Activated CD4-positive, alpha-beta T cell treated with anti-CD3 and anti-CD28 coated beads for 36 hours (primary cell): Measurements from ENCODE around the gene TMEM121. TPM values are rescaled to one million over a fixed set of nuclear protein-coding genes. Genes with fewer than 3 reads are reported as not detected.

Experiments used
- ATAC-seq: fragments of 200-7000 bp; cut with Tn5 transposase; one replicate; pipeline ENCODE4 v1.10.0; 2021; ENCODE audit warnings: mild to moderate bottlenecking, moderate library complexity
- CTCF ChIA-PET: fragments of 350-600 bp; sonication (Branson Sonifier 250); formaldehyde crosslinking; loops from one replicate; lab custom pipeline; 2021; ENCODE audit warnings: antibody characterized with exemption; lab: Charles Lee
- POLR2A ChIA-PET: fragments of 350-600 bp; sonication (Branson Sonifier 250); formaldehyde crosslinking; loops from one replicate; lab custom pipeline; 2021; ENCODE audit warnings: antibody characterized with exemption, inconsistent platforms; lab: Charles Lee
- DNase-seq: peaks from one replicate; pipeline ENCODE4 v3.0.0-alpha.2; 2020
- H3K27ac Mint-ChIP-seq: one replicate; pipeline ENCODE4 v1.8.0; 2021; ENCODE audit warnings: mixed read lengths
- H3K27me3 Mint-ChIP-seq: one replicate; pipeline ENCODE4 v1.8.0; 2021; ENCODE audit warnings: mixed read lengths
- H3K36me3 Mint-ChIP-seq: one replicate; pipeline ENCODE4 v1.8.0; 2021; ENCODE audit warnings: low read depth, mixed read lengths
- H3K4me1 Mint-ChIP-seq: one replicate; pipeline ENCODE4 v1.8.0; 2021; ENCODE audit warnings: mixed read lengths
- H3K4me3 Mint-ChIP-seq: one replicate; pipeline ENCODE4 v1.8.0; 2021; ENCODE audit warnings: mild to moderate bottlenecking, moderate library complexity, mixed read lengths
- H3K9me3 Mint-ChIP-seq: one replicate; pipeline ENCODE4 v1.8.0; 2021; ENCODE audit warnings: low read depth, mixed read lengths
- intact Hi-C, 2 experiments: fragments of 100-400 bp; cut with DNase I in 1 of 2; cut with micrococcal nuclease in 1 of 2; formaldehyde crosslinking; loops; one replicate each; pipeline versions ENCODE4 v1.14.2 to v1.15.1; 2022 to 2024; cut with DNase I, micrococcal nuclease
- total RNA-seq, 2 experiments: library from RNA; stranded (reverse); gene quantifications; one replicate each; pipeline ENCODE4 v1.2.3, GENCODE V29; 2021

The TMEM121 gene
- total RNA-seq, 2 experiments from 2014 or later: 7.2 to 9.2 TPM

GRCh38 chr14:105492971-105493871 is 33.2 kb upstream of the TMEM121 start:
- Mint-ChIP-seq H3K4me1 (peaks cover 17% of the 10 kb centered on the region), H3K9me3 (no peaks in the 10 kb centered on the region), H3K27ac (no peak overlapping the region), H3K36me3 (peaks cover 6% of the 10 kb centered on the region), H3K27me3 (no peaks in the 10 kb centered on the region), H3K4me3 (no peak overlapping the region)
- ChIA-PET POLR2A (no interaction called here), CTCF (interaction anchor here (0.7 to 5.1 kb wide), 2 partner anchors 35 to 123 kb away, joined by 3 to 74 read pairs; no protein-coding TSS in a partner anchor)
- intact Hi-C loops: loop anchor here in 1 of 2 experiments (5.0 kb wide), 1 partner anchor 401 kb away; no protein-coding TSS in a partner anchor
- peak; percentile 21 for DNase-seq
- no peak for ATAC-seq

DNA sequence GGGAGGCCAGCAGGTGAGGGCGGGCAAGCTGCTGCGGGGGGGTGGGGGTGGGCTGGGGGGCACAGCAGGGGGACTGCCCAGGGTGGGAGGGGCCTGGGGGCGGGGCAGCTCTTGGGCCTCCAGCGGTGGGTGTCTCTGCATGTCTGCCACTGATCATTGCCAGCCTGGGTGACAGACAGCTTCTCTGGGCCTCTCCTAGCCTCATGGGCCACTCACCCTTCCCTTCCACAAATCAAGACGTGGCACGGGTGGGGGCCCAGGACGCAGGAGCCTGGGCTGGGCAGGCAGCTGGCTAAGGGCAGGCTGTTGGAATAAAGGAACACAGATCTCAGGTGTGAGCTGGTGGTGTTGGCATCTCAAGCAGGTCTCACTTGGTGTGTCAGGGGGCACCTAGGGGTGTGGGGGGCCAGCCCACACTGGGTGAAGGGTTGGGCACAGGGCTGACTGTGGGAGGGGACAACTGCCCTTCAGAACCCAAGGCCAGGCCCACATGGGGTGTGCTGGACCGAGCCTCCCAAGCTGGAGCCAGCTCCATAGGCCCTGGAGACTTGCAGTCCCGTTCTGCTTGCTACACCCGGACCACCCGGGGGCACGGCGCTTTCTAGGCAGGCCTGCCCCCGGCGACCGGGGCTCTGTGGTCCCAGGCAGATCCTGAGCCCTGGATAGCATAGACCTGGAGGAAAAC is 32.3 kb upstream of the TMEM121 start:
- ATAC-seq: no peak
- Mint-ChIP-seq H3K4me3 (no peak overlapping the region), H3K27ac (no peak overlapping the region), H3K36me3 (peaks cover 6% of the 10 kb centered on the region), H3K4me1 (peaks cover 11% of the 10 kb centered on the region), H3K27me3 (no peaks in the 10 kb centered on the region), H3K9me3 (no peaks in the 10 kb centered on the region)
- ChIA-PET CTCF (no interaction called here), POLR2A (no interaction called here)
- peak; percentile 5 for DNase-seq
- intact Hi-C loops: loop anchor here in 1 of 2 experiments (5.0 kb wide), 1 partner anchor 402 kb away; no protein-coding TSS in a partner anchor

GRCh38 chr14:105494606-105494929 is 31.8 kb upstream of the TMEM121 start:
- ChIA-PET CTCF (no interaction called here), POLR2A (no interaction called here)
- peaks cover 4% of the 10 kb centered on the region for H3K36me3 Mint-ChIP-seq
- no peak for ATAC-seq
- DNase-seq: peak; percentile 4
- H3K4me3 Mint-ChIP-seq: no peak overlapping the region
- H3K27me3 Mint-ChIP-seq: no peaks in the 10 kb centered on the region
- no peak overlapping the region for H3K27ac Mint-ChIP-seq
- no peaks in the 10 kb centered on the region for H3K9me3 Mint-ChIP-seq
- intact Hi-C loops: loop anchor here in 1 of 2 experiments (5.0 kb wide), 1 partner anchor 402 kb away; no protein-coding TSS in a partner anchor
- peaks cover 6% of the 10 kb centered on the region for H3K4me1 Mint-ChIP-seq

DNA sequence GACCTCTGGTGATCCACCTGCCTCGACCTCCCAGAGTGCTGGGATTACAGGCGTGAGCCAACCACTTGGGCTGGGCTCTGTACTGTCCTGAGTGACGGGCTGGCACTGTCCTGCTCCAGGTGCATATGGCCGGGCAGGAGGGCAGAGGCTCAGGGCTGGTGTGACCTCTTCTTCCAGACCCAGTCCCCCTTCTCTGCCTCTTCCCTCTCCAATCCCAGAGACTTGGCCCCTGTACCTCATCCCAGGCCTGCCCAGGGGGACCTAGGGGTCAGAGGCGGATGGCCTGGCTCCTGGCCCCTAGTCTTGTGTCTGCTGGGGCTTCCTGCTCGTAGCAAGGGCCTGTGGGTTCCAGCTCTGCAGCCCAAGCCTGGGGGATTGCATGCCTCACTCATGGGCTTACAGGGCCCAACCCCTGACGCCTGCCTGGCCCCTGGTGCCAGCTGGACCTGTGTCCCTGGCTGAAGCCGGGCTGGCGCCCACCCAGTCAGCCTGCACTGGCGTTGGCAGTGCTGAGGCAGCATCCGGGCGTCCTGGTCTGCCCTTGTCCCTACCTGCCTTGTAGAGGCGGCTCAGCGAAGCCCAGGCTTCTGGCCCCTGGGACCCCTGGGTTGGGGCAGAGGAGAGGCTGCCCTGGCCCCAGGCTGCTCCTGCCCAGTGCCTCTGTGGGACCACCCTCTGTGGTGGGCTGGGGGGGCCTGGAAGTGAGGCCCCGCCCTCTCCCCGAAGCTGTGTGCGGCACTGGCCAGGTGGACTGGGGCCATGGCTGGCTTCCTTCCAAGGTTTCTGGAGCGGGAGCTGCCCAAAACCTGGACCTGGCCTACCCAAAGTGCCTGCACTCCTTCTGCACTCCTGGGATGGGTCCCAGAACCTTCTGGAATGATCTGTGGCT is 31.0 kb upstream of the TMEM121 start:
- DNase-seq: no peak
- CTCF ChIA-PET: no interaction called here
- POLR2A ChIA-PET: no interaction called here

GRCh38 chr14:105495990-105496830 is 30.2 kb upstream of the TMEM121 start:
- Mint-ChIP-seq H3K27ac (no peak overlapping the region), H3K9me3 (no peaks in the 10 kb centered on the region), H3K4me1 (peaks cover 4% of the 10 kb centered on the region), H3K36me3 (peaks cover 4% of the 10 kb centered on the region), H3K27me3 (no peaks in the 10 kb centered on the region), H3K4me3 (no peak overlapping the region)
- intact Hi-C loops: no loop called here
- DNase-seq (no peak), ATAC-seq (no peak)
- CTCF ChIA-PET: no interaction called here
- POLR2A ChIA-PET: interaction anchor here (0.6 kb wide), 2 partner anchors 38 to 497 kb away, joined by 3 read pairs; no protein-coding TSS in a partner anchor

More for the DNA sequence above, 31.0 kb upstream of the TMEM121 start:
- intact Hi-C loops: no loop called here
- Mint-ChIP-seq H3K4me3 (no peak overlapping the region), H3K9me3 (no peaks in the 10 kb centered on the region), H3K36me3 (peaks cover 4% of the 10 kb centered on the region), H3K27ac (no peak overlapping the region), H3K4me1 (peaks cover 4% of the 10 kb centered on the region), H3K27me3 (no peaks in the 10 kb centered on the region)
- ATAC-seq: no peak

- DNase-seq (no peak), ATAC-seq (no peak)
- Mint-ChIP-seq H3K27me3 (no peaks in the 10 kb centered on the region), H3K27ac (no peak overlapping the region), H3K4me1 (peaks cover 1% of the 10 kb centered on the region), H3K4me3 (no peak overlapping the region), H3K9me3 (no peaks in the 10 kb centered on the region), H3K36me3 (peaks cover 3% of the 10 kb centered on the region)
- CTCF ChIA-PET: no interaction called here
- intact Hi-C loops: no loop called here
- POLR2A ChIA-PET: interaction anchor here (0.6 kb wide), 2 partner anchors 37 to 497 kb away, joined by 3 read pairs; no protein-coding TSS in a partner anchor
Observed at GRCh38 chr14:105496831-105497591, 29.4 kb upstream of the TMEM121 start.

DNA sequence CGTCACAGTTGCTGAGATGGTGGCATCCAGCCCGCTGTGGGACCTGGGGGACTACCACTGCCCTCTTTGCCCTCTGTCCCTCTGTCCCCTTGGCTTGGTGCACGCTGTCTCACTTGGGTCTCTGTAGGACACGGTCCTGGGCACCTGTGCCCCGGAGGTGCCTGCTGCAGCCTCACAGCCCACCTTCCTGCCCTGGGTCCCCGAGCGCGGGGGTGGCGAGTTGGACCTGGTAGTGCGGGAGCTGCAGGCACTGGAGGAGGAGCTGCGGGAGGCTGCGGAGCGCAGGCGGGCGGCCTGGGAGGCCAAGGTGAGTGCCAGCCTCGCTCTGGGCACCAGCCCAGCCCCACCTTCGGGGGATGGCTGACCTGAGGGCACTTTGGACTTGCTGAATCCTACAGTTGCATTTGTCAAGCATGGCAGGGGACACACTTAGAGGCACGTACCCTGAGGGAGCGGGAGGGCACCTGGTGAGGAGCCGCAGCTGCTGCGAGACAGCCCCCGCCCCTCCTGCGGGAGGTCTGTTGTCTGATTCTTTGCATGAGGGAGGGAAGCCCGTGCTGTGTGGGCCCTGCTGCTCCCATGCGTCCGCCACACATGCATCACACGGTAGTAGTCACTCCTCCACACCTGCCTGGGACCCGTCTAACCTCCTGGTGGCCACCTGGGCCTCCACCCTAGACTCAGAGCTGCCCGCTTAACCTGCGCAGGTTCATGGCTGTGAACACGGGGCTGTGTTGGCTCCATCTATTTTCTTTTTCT is 28.5 kb upstream of the TMEM121 start:
- DNase-seq (no peak), ATAC-seq (no peak)
- Mint-ChIP-seq H3K4me3 (no peak overlapping the region), H3K9me3 (no peaks in the 10 kb centered on the region), H3K4me1 (no peaks in the 10 kb centered on the region), H3K27me3 (no peaks in the 10 kb centered on the region), H3K27ac (no peak overlapping the region), H3K36me3 (peaks cover 3% of the 10 kb centered on the region)
- intact Hi-C loops: no loop called here
- ChIA-PET POLR2A (no interaction called here), CTCF (no interaction called here)

GRCh38 chr14:105498430-105499255 is 27.7 kb upstream of the TMEM121 start:
- H3K27me3 Mint-ChIP-seq: no peaks in the 10 kb centered on the region
- no peaks in the 10 kb centered on the region for H3K4me1 Mint-ChIP-seq
- no peak overlapping the region for H3K4me3 Mint-ChIP-seq
- ChIA-PET CTCF (no interaction called here), POLR2A (no interaction called here)
- ATAC-seq: no peak
- no peak overlapping the region for H3K27ac Mint-ChIP-seq
- DNase-seq: no peak
- no peaks in the 10 kb centered on the region for H3K36me3 Mint-ChIP-seq
- intact Hi-C loops: no loop called here
- no peaks in the 10 kb centered on the region for H3K9me3 Mint-ChIP-seq
